Naive B cell (primary cell): ENCODE results near the gene GATA2. TPM values are rescaled to one million over a fixed set of nuclear protein-coding genes. Genes with fewer than 3 reads are reported as not detected.
A peak's percentile ranks its signal among the peaks of the same experiment; 100 is the strongest.

Experiments used
- ATAC-seq, 2 donors: fragments of 150-1000 bp; cut with Tn5 transposase; 2 replicates each; pipeline ENCODE4 v1.10.0; 2021; ENCODE audit warnings: low read depth in 2 of 2, mild to moderate bottlenecking in 2 of 2, moderate library complexity in 2 of 2
- DNase-seq: peaks from one replicate; pipeline ENCODE4 v3.0.0; 2022
- H3K27ac Mint-ChIP-seq, 6 donors: one replicate each; pipeline ENCODE4 v1.8.0; 2020 to 2022; ENCODE audit warnings: mild to moderate bottlenecking in 6 of 6, mixed read lengths in 6 of 6, moderate library complexity in 5 of 6, inconsistent platforms in 2 of 6
- H3K27me3 Mint-ChIP-seq, 3 donors: one replicate each; pipeline ENCODE4 v1.8.0; 2021 to 2022; ENCODE audit warnings: mixed read lengths in 3 of 3, mild to moderate bottlenecking in 1 of 3
- H3K36me3 Mint-ChIP-seq, 2 donors: one replicate each; pipeline ENCODE4 v1.8.0; 2020 to 2022; ENCODE audit warnings: mixed read lengths in 2 of 2, inconsistent platforms in 1 of 2, mild to moderate bottlenecking in 1 of 2
- H3K4me1 Mint-ChIP-seq, 3 donors: one replicate each; pipeline ENCODE4 v1.8.0; 2020 to 2022; ENCODE audit warnings: mixed read lengths in 3 of 3, inconsistent platforms in 1 of 3, mild to moderate bottlenecking in 1 of 3, moderate library complexity in 1 of 3
- H3K4me3 Mint-ChIP-seq, 8 donors: one replicate each; pipeline ENCODE4 v1.8.0; 2020 to 2022; ENCODE audit warnings: mild to moderate bottlenecking in 8 of 8, mixed read lengths in 8 of 8, moderate library complexity in 8 of 8, inconsistent platforms in 2 of 8
- H3K9me3 Mint-ChIP-seq, 7 donors: one replicate each; pipeline ENCODE4 v1.8.0; 2020 to 2022; ENCODE audit warnings: mixed read lengths in 7 of 7, mild to moderate bottlenecking in 5 of 7, inconsistent platforms in 2 of 7, moderate library complexity in 1 of 7
- polyA plus RNA-seq, 6 donors: library from polyadenylated mRNA; unstranded; fragments of 300-500 nt; fragmentation: Illumina TruSeq; gene quantifications; one replicate each; pipeline ENCODE4 v1.2.3, GENCODE V29; 2021; ENCODE audit warnings: low read depth in 6 of 6

GATA2 gene
- polyA plus RNA-seq, 6 donors from 2014 or later, result 0.21 to 0.49 (median 0.28) TPM; not detected in 3

GRCh38 chr3:128463354-128463753 lies 29.6 kb downstream of the GATA2 start:
- no peaks in the 10 kb centered on the region for H3K9me3 Mint-ChIP-seq
- no peak for ATAC-seq

GRCh38 chr3:128462931-128463330 lies 30.1 kb downstream of the GATA2 start:
- Mint-ChIP-seq H3K36me3 (no peaks in the 10 kb centered on the region), H3K4me3 (no peak overlapping the region), H3K27me3 (peaks cover 19 to 52% (median 38%) of the 10 kb centered on the region in 3 donors), H3K4me1 (peaks cover 0 to 3% (median 0%) of the 10 kb centered on the region in 3 donors), H3K9me3 (no peaks in the 10 kb centered on the region), H3K27ac (no peak overlapping the region)
- no peak for DNase-seq
- ATAC-seq, result no peak

More at GRCh38 chr3:128463354-128463753, 29.6 kb downstream of the GATA2 start:
- Mint-ChIP-seq H3K27ac (no peak overlapping the region), H3K4me3 (no peak overlapping the region), H3K27me3 (peaks cover 19 to 51% (median 36%) of the 10 kb centered on the region in 3 donors), H3K36me3 (no peaks in the 10 kb centered on the region), H3K4me1 (peaks cover 0 to 3% (median 0%) of the 10 kb centered on the region in 3 donors)
- no peak for DNase-seq

- peaks cover 0 to 3% (median 0%) of the 10 kb centered on the region in 3 donors for H3K4me1 Mint-ChIP-seq
- H3K9me3 Mint-ChIP-seq, result no peaks in the 10 kb centered on the region
- no peak for ATAC-seq
- H3K27me3 Mint-ChIP-seq, result peaks cover 19 to 54% (median 40%) of the 10 kb centered on the region in 3 donors
- no peak for DNase-seq
- no peaks in the 10 kb centered on the region for H3K36me3 Mint-ChIP-seq
- H3K27ac Mint-ChIP-seq, result no peak overlapping the region
- H3K4me3 Mint-ChIP-seq, result no peak overlapping the region
Measured at GRCh38 chr3:128462341-128462910, 30.6 kb downstream of the GATA2 start.

GRCh38 chr3:128461731-128462130 lies 31.3 kb downstream of the GATA2 start:
- no peaks in the 10 kb centered on the region for H3K36me3 Mint-ChIP-seq
- H3K27ac Mint-ChIP-seq, result no peak overlapping the region
- no peaks in the 10 kb centered on the region for H3K9me3 Mint-ChIP-seq
- H3K4me1 Mint-ChIP-seq, result peaks cover 0 to 3% (median 0%) of the 10 kb centered on the region in 3 donors
- ATAC-seq, result no peak
- H3K4me3 Mint-ChIP-seq, result no peak overlapping the region
- no peak for DNase-seq
- H3K27me3 Mint-ChIP-seq, result peaks cover 12 to 47% (median 35%) of the 10 kb centered on the region in 3 donors

- H3K4me3 Mint-ChIP-seq, result no peak overlapping the region
- no peaks in the 10 kb centered on the region for H3K36me3 Mint-ChIP-seq
- ATAC-seq (no peak), DNase-seq (no peak)
- no peaks in the 10 kb centered on the region for H3K4me1 Mint-ChIP-seq
- no peaks in the 10 kb centered on the region for H3K9me3 Mint-ChIP-seq
- no peak overlapping the region for H3K27ac Mint-ChIP-seq
- H3K27me3 Mint-ChIP-seq, result peaks cover 17 to 47% (median 35%) of the 10 kb centered on the region in 3 donors
Measured at GRCh38 chr3:128459461-128459820, 33.6 kb downstream of the GATA2 start.

GRCh38 chr3:128458746-128459460 lies 34.1 kb downstream of the GATA2 start:
- Mint-ChIP-seq H3K27me3 (peaks cover 14 to 49% (median 36%) of the 10 kb centered on the region in 3 donors), H3K27ac (no peak overlapping the region), H3K4me3 (no peak overlapping the region), H3K9me3 (no peaks in the 10 kb centered on the region), H3K36me3 (no peaks in the 10 kb centered on the region), H3K4me1 (no peaks in the 10 kb centered on the region)
- no peak for ATAC-seq
- DNase-seq, result no peak

- Mint-ChIP-seq H3K4me3 (no peak overlapping the region), H3K4me1 (no peaks in the 10 kb centered on the region), H3K36me3 (no peaks in the 10 kb centered on the region), H3K27me3 (peaks cover 14 to 51% (median 39%) of the 10 kb centered on the region in 3 donors), H3K9me3 (no peaks in the 10 kb centered on the region), H3K27ac (peak overlapping the region in 1 of 6 donors; percentile 32)
- no peak for ATAC-seq
- DNase-seq, result no peak
Measured at GRCh38 chr3:128457937-128458336, 35.1 kb downstream of the GATA2 start.

- Mint-ChIP-seq H3K4me1 (no peaks in the 10 kb centered on the region), H3K27me3 (peaks cover 14 to 53% (median 44%) of the 10 kb centered on the region in 3 donors), H3K4me3 (no peak overlapping the region), H3K9me3 (peaks cover 0 to under 1% (median 0%) of the 10 kb centered on the region in 7 donors), H3K36me3 (no peaks in the 10 kb centered on the region), H3K27ac (peak overlapping the region in 1 of 6 donors; percentile 35)
- DNase-seq, result no peak
- no peak for ATAC-seq
Measured at GRCh38 chr3:128456776-128457715, 36.0 kb downstream of the GATA2 start.

- Mint-ChIP-seq H3K9me3 (peaks cover 0 to 1% (median 0%) of the 10 kb centered on the region in 7 donors), H3K4me1 (no peaks in the 10 kb centered on the region), H3K27me3 (peaks cover 20 to 63% (median 53%) of the 10 kb centered on the region in 3 donors), H3K36me3 (no peaks in the 10 kb centered on the region), H3K27ac (no peak overlapping the region), H3K4me3 (no peak overlapping the region)
- ATAC-seq (no peak), DNase-seq (no peak)
Measured at GRCh38 chr3:128455786-128456748, 36.9 kb downstream of the GATA2 start.

- Mint-ChIP-seq H3K4me3 (no peak overlapping the region), H3K27ac (no peak overlapping the region), H3K9me3 (peaks cover 0 to 2% (median 0%) of the 10 kb centered on the region in 7 donors)
Measured at GRCh38 chr3:128455116-128455515, 37.9 kb downstream of the GATA2 start.

GRCh38 chr3:128454310-128454618 lies 38.7 kb downstream of the GATA2 start:
- peaks cover 0 to 6% of the 10 kb centered on the region in 2 donors for H3K36me3 Mint-ChIP-seq
- ATAC-seq, result no peak
- DNase-seq, result no peak
- no peak overlapping the region for H3K27ac Mint-ChIP-seq
- H3K4me1 Mint-ChIP-seq, result no peaks in the 10 kb centered on the region
- peaks cover 32 to 68% (median 66%) of the 10 kb centered on the region in 3 donors for H3K27me3 Mint-ChIP-seq
- H3K4me3 Mint-ChIP-seq, result no peak overlapping the region
- H3K9me3 Mint-ChIP-seq, result peaks cover 0 to 4% (median 0%) of the 10 kb centered on the region in 7 donors

More at GRCh38 chr3:128455116-128455515, 37.9 kb downstream of the GATA2 start:
- peaks cover 26 to 66% (median 63%) of the 10 kb centered on the region in 3 donors for H3K27me3 Mint-ChIP-seq
- no peaks in the 10 kb centered on the region for H3K4me1 Mint-ChIP-seq
- ATAC-seq (no peak), DNase-seq (no peak)
- H3K36me3 Mint-ChIP-seq, result peaks cover 0 to 4% of the 10 kb centered on the region in 2 donors

GRCh38 chr3:128453501-128454309 lies 39.3 kb downstream of the GATA2 start:
- H3K36me3 Mint-ChIP-seq, result peaks cover 0 to 6% of the 10 kb centered on the region in 2 donors
- peaks cover 37 to 72% (median 69%) of the 10 kb centered on the region in 3 donors for H3K27me3 Mint-ChIP-seq
- DNase-seq (no peak), ATAC-seq (no peak)
- no peak overlapping the region for H3K27ac Mint-ChIP-seq
- H3K4me1 Mint-ChIP-seq, result peaks cover 2 to 3% (median 2%) of the 10 kb centered on the region in 3 donors
- H3K4me3 Mint-ChIP-seq, result no peak overlapping the region
- H3K9me3 Mint-ChIP-seq, result peaks cover 0 to 4% (median 2%) of the 10 kb centered on the region in 7 donors
